NCI-H2196 (cell line): Measurements from ENCODE around the gene KLHL25.

Source experiments
- DNase-seq: peaks from one replicate; lab custom pipeline; 2025; ENCODE audit not compliant: unreplicated experiment; lab: John Stamatoyannopoulos, UW

Gene KLHL25

GRCh38 chr15:85762039-85762755 is 32.5 kb downstream of the KLHL25 start:
- no peak for DNase-seq

GRCh38 chr15:85761635-85762034 is 33.1 kb downstream of the KLHL25 start:
- DNase-seq: no peak

- no peak for DNase-seq
Measured at GRCh38 chr15:85760531-85761371, 34.0 kb downstream of the KLHL25 start.

GRCh38 chr15:85760049-85760448 is 34.7 kb downstream of the KLHL25 start:
- DNase-seq: no peak

GRCh38 chr15:85759376-85759775 is 35.3 kb downstream of the KLHL25 start:
- DNase-seq: no peak

- DNase-seq: no peak
Measured at GRCh38 chr15:85758655-85758978, 36.1 kb downstream of the KLHL25 start.

- no peak for DNase-seq
Measured at GRCh38 chr15:85757939-85758654, 36.6 kb downstream of the KLHL25 start.

- DNase-seq: no peak
Measured at GRCh38 chr15:85757073-85757938, 37.4 kb downstream of the KLHL25 start.

GRCh38 chr15:85756411-85757072 is 38.2 kb downstream of the KLHL25 start:
- DNase-seq: no peak

- DNase-seq: no peak
Measured at GRCh38 chr15:85755942-85756341, 38.8 kb downstream of the KLHL25 start.

- DNase-seq: no peak
Measured at GRCh38 chr15:85755471-85755870, 39.3 kb downstream of the KLHL25 start.

- no peak for DNase-seq
Measured at GRCh38 chr15:85754989-85755388, 39.7 kb downstream of the KLHL25 start.

- DNase-seq: no peak
Measured at GRCh38 chr15:85753791-85754452, 40.8 kb downstream of the KLHL25 start.

GRCh38 chr15:85753261-85753660 is 41.5 kb downstream of the KLHL25 start:
- no peak for DNase-seq

GRCh38 chr15:85752491-85752961 is 42.2 kb downstream of the KLHL25 start:
- peak; percentile 14 for DNase-seq

- no peak for DNase-seq
Measured at GRCh38 chr15:85752124-85752475, 42.6 kb downstream of the KLHL25 start.

GRCh38 chr15:85751291-85752123 is 43.2 kb downstream of the KLHL25 start:
- DNase-seq: no peak

- DNase-seq: no peak
Measured at GRCh38 chr15:85750319-85751290, 44.1 kb downstream of the KLHL25 start.
